ENCODE data around the gene FAM114A1. TPM values are rescaled to one million over a fixed set of nuclear protein-coding genes. Genes with fewer than 3 reads are reported as not detected.

FAM114A1 gene
- 98.0 and 156 TPM in 2 replicates for total RNA-seq (2014; rRNA removed; shearing (Covaris generic))

- peak; percentile 84 for DNase-seq (ENCODE audit: low read depth)
These were observed at the start of gene FAM114A1 for GRCh38 chr4:38867478-38868058. Gene FAM114A1, plus strand, starts transcription at chr4:38867806. Its CDS starts 10,273 bp downstream, at chr4:38878079.

DNA sequence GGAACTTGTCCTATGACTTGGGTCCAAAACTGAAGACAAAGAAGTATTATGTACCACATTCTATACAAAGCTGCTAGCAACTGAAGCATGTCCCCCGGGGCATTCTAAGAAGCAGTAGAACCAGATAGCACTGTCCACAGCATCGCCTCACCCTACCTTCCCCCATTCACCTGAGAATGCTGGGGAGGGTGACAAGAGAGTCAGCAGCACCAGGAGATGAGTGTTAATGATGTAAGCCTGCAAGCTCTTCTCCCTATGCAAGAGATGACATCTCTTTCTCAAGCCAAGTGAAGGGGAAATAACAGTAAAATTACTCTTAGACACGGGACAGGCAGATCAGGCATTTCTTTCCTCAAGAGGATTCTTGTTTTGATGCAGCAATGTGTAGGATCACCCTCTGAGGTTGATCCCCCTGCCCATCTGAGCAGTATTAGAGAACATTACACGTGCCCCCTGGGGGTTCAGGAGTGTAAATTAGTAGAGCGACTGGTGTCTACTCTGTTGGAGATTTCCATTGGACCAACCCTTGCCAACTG lies 49.1 kb upstream of the FAM114A1 start:
- peak; percentile 32 for DNase-seq (ENCODE audit: low read depth)

DNA sequence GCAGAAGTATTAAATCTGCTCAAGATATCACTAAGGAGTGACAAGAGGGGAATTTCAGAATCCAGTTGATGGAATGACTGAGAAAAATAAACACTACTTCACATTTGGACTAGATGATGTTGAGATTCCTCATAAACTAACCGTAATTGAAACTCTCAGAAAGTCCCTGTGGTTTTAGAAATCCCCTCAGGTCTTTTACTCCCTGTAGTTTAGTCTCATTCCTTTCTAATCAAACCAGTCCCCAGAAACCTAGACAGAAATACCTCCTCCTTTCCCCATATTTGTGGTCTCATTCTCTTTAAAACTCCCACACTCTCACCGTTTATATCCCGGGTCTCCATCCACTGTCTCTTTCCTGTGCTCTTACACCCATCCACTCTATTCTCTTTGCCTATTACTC lies 48.0 kb upstream of the FAM114A1 start:
- peak; percentile 95 for DNase-seq (ENCODE audit: low read depth)

GRCh38 chr4:38820329-38821061 lies 47.1 kb upstream of the FAM114A1 start:
- DNase-seq (ENCODE audit: low read depth): peak; percentile 14

DNA sequence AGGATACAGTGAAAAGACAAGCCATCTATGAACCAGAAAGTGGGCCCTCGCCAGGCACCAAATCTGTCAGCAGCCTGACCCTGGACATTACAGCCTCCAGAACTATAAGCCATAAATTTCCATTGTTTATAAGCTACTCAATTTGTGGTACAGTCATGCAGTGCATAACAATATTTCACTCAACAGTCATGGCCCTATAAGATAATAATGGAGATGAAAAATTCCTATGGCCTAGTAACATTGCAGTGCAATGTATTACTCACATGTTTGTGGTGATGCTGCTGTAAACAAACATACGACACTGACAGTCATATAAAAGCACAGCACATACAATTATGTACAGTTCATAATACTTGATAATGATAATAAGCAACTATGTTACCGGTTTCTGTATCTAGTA lies 45.9 kb upstream of the FAM114A1 start:
- peak; percentile 75 for DNase-seq (ENCODE audit: low read depth)

GRCh38 chr4:38822748-38823303 lies 44.8 kb upstream of the FAM114A1 start:
- DNase-seq (ENCODE audit: low read depth): peak; percentile 12

- no peak for DNase-seq (ENCODE audit: low read depth)
These were observed 43.8 kb upstream of the FAM114A1 start for GRCh38 chr4:38823766-38824165.

GRCh38 chr4:38829237-38829636 lies 38.4 kb upstream of the FAM114A1 start:
- no peak for DNase-seq (ENCODE audit: low read depth)

DNA sequence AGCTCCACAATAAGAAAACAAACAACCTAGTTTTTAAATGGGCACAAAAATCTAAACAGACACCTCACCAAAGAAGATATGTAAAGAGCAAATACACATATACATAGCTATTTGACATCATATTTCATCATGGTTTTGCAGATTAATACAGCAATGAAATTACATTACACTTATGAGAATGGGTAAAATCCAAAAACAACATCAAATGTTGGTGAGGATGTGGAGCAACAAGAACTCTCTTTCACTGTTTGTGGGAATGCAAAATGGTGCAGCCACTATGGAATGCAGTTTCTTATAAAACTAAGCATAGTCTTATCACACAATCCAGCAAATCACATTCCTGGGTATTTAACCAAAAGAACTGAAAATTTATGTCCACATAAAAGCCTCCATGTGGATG lies 36.0 kb upstream of the FAM114A1 start:
- DNase-seq (ENCODE audit: low read depth): peak; percentile 31

GRCh38 chr4:38832206-38832605 lies 35.4 kb upstream of the FAM114A1 start:
- peak; percentile 18 for DNase-seq (ENCODE audit: low read depth)

DNA sequence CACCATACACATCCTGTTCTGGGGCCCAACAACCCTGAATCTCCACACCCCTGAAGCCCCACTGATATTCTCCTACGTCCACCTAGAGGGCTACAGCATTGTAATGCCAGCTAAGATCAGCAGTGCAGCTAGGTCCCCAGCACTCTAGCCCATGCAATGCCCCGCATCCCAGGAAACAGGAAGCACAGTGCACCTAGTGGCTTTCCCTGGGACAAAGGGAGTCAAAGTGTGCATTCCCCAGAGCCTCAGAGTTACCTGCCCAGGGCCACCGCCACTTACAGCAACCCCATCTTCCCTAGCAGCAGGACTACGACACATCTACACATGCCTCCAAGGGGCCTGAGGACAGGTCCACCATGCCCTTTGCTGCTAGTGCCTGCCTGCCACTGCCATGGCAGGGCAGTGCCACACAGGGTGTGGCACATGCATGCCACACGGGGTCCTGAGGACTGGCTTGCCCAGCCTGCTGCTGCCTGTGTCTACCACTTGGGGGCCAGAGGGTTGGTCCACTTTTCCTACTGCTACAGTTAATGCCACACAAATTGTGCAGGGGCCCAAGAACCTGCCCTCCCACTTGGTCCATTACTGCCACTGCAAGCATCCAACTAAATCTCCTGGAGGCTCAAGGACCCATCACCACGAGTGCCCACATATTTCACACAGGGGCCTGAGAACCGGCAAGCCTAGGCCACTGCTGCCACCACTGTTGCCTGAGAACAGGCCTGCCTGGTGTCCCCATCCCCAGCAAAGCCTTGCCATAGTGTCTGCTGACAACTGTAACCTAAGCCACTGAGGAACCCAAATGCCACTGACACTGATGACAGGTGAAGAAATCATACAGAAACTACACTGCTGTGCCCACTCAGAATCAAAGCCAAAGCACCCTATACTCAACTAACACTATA lies 34.7 kb upstream of the FAM114A1 start:
- no peak for DNase-seq (ENCODE audit: low read depth)

GRCh38 chr4:38834570-38834969 lies 33.0 kb upstream of the FAM114A1 start:
- DNase-seq (ENCODE audit: low read depth): no peak

- DNase-seq (ENCODE audit: low read depth): no peak
These were observed 30.3 kb upstream of the FAM114A1 start for GRCh38 chr4:38837334-38837733.

GRCh38 chr4:38837849-38838248 lies 29.8 kb upstream of the FAM114A1 start:
- DNase-seq (ENCODE audit: low read depth): peak; percentile 76

DNA sequence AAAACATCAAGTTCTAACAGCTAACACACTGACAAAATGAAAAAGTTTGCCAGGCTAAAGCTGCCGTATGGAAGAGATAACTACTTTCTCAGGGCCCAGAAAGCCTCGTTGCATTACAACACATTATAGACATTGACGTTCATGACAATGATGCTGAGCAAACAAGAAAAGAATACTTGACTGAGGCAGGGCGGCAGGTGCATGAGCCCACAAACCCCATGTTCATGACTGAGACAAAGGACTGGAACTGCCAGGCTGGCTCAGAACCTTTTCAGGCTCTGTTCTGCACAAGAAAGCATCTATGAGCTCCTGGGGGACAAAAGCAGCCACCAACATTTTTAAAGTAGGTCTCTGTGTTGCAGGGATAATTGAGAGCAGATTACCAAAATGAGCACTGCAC lies 24.6 kb upstream of the FAM114A1 start:
- DNase-seq (ENCODE audit: low read depth): no peak

DNA sequence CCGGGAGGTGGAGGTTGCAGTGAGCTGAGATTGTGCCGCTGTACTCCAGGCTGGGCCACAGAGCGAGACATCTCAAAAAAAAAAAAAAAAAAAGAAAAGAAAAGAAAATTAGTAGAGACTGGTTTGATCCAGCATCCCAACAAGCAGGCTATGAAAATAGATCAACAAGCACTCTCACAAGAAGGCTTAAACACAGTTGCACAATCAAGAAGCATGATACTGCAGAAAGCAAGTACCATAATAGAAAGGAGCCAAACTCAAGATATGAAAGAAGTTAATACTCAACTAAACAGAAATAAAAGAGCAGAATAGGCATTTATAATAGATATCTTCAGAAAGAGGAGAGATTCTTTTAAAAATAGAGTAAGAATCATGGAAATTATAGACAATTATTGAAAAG lies 21.6 kb upstream of the FAM114A1 start:
- DNase-seq (ENCODE audit: low read depth): no peak

DNA sequence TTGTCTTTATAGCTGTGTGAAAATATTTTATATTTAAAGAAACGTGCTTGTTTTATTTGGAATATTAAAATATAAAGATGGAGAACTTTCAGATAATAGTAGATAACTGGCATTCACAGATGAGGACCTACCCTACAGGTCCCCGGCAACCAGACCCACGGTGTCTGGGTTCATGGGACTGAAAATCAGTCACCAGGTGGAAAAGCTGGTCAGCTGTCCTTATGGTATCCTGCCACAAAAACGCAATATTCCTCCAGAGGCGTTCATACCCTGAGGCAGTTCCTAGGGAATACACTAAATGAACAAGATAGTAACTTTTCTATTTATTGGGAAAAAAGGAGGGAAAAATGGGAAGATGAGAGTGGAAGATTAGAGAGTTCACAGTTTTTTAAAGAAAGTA lies 12.1 kb upstream of the FAM114A1 start:
- DNase-seq (ENCODE audit: low read depth): peak; percentile 18

DNA sequence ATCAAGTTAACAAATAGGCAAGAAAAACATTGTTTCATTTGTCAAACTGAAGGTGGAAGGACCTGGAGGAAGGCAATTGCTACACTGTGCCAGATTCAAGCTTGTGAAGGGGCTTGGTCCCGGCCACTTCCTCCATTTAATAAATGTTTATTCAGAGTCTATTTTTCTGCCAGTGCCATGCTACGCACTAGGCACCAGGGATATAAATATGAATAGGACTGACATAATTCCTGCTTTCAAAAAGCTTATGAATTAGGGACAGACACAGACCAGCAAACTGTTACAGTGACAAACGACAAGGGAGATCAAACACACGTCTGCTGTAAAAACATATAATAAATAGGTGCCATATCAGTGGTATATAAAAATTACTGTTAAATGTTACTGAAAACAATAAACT lies 11.6 kb upstream of the FAM114A1 start:
- peak; percentile 10 for DNase-seq (ENCODE audit: low read depth)

GRCh38 chr4:38856524-38857337 lies 10.9 kb upstream of the FAM114A1 start, which contains the start of gene TLR6:
Gene TLR6, minus strand, starts transcription at chr4:38856817. Its CDS starts 27,344 bp downstream, at chr4:38829473.
- peak; percentile 79 for DNase-seq (ENCODE audit: low read depth)

GRCh38 chr4:38857354-38858096 lies 10.1 kb upstream of the FAM114A1 start:
- DNase-seq (ENCODE audit: low read depth): peak; percentile 93
